ENCODE data around the gene LSMEM2. TPM values are rescaled to one million over a fixed set of nuclear protein-coding genes. Genes with fewer than 3 reads are reported as not detected.
"Not testable (repeated sequence)": the region's sequence is repeated elsewhere in the genome, so short reads cannot be mapped to it uniquely, and the experiment has no call there.

LSMEM2 gene
- total RNA-seq, 1 donor from 2014 or later: not detected

- H3K4me3 ChIP-seq: peak overlapping the region; percentile 37 to 40
- no peaks in the 10 kb centered on the region for H3K9me3 ChIP-seq
- H3K27me3 ChIP-seq: no peaks in the 10 kb centered on the region
- no peaks in the 10 kb centered on the region for H3K36me3 ChIP-seq
- no peak for TF ChIP-seq CTCF (IDR thresholded peaks at IDR 0.05)
- no peak for TF ChIP-seq POLR2A (IDR thresholded peaks at IDR 0.05)
- TF ChIP-seq POLR2AphosphoS5 (IDR thresholded peaks at IDR 0.05; ENCODE audit: insufficient read depth in 1 of 2, low read depth in 1 of 2): no peak
- intact Hi-C loops (cut with DNase I): loop anchor here (2.0 to 10.0 kb wide), 3 partner anchors 43 to 145 kb away; no protein-coding TSS in a partner anchor
- no peak for DNase-seq (ENCODE audit: extremely low spot score in 2 of 2)
- H3K27ac ChIP-seq: peak overlapping the region; percentile 98
- peaks cover 97% of the 10 kb centered on the region for H3K4me1 ChIP-seq
Measured at GRCh38 chr3:50269977-50270413, 8.9 kb upstream of the LSMEM2 start.

- intact Hi-C loops (cut with DNase I): loop anchor here (2.0 to 10.0 kb wide), 3 partner anchors 43 to 146 kb away; no protein-coding TSS in a partner anchor
- no peaks in the 10 kb centered on the region for H3K27me3 ChIP-seq
- H3K9me3 ChIP-seq: no peaks in the 10 kb centered on the region
- peak overlapping the region; percentile 98 for H3K27ac ChIP-seq
- peak overlapping the region; percentile 37 to 40 for H3K4me3 ChIP-seq
- peaks cover 91% of the 10 kb centered on the region for H3K4me1 ChIP-seq
- no peaks in the 10 kb centered on the region for H3K36me3 ChIP-seq
- DNase-seq (ENCODE audit: extremely low spot score in 2 of 2): no peak
- TF ChIP-seq POLR2AphosphoS5 (IDR thresholded peaks at IDR 0.05; ENCODE audit: insufficient read depth in 1 of 2, low read depth in 1 of 2): no peak
- no peak for TF ChIP-seq CTCF (IDR thresholded peaks at IDR 0.05)
- no peak for TF ChIP-seq POLR2A (IDR thresholded peaks at IDR 0.05)
Measured at GRCh38 chr3:50270422-50271224, 8.3 kb upstream of the LSMEM2 start.

GRCh38 chr3:50271314-50271936, 7.5 kb upstream of the LSMEM2 start:
- no peaks in the 10 kb centered on the region for H3K27me3 ChIP-seq
- TF ChIP-seq POLR2AphosphoS5 (IDR thresholded peaks at IDR 0.05; ENCODE audit: insufficient read depth in 1 of 2, low read depth in 1 of 2): no peak
- TF ChIP-seq CTCF (IDR thresholded peaks at IDR 0.05): no peak
- TF ChIP-seq POLR2A (IDR thresholded peaks at IDR 0.05): no peak
- no peaks in the 10 kb centered on the region for H3K9me3 ChIP-seq
- peaks cover 83% of the 10 kb centered on the region for H3K4me1 ChIP-seq
- H3K27ac ChIP-seq: peak overlapping the region; percentile 98
- intact Hi-C loops (cut with DNase I): loop anchor here (2.0 to 10.0 kb wide), 3 partner anchors 44 to 147 kb away; no protein-coding TSS in a partner anchor
- no peak for DNase-seq (ENCODE audit: extremely low spot score in 2 of 2)
- H3K4me3 ChIP-seq: no peak overlapping the region
- no peaks in the 10 kb centered on the region for H3K36me3 ChIP-seq

- H3K9me3 ChIP-seq; H3K36me3 ChIP-seq; DNase-seq (ENCODE audit: extremely low spot score in 2 of 2); H3K27me3 ChIP-seq; H3K4me3 ChIP-seq: not testable (repeated sequence)
- Histone ChIP-seq H3K27ac (peak overlapping the region; percentile 98), H3K4me1 (peaks cover 72% of the 10 kb centered on the region)
- intact Hi-C loops (cut with DNase I): loop anchor here (5.0 to 10.0 kb wide), 2 partner anchors 45 to 148 kb away; no protein-coding TSS in a partner anchor
Measured at GRCh38 chr3:50272538-50272910, 6.4 kb upstream of the LSMEM2 start.

GRCh38 chr3:50272911-50273688, 5.8 kb upstream of the LSMEM2 start:
- H3K27ac ChIP-seq: peak overlapping the region; percentile 37
- H3K27me3 ChIP-seq: no peaks in the 10 kb centered on the region
- no peaks in the 10 kb centered on the region for H3K36me3 ChIP-seq
- DNase-seq (ENCODE audit: extremely low spot score in 2 of 2): no peak
- peaks cover 66% of the 10 kb centered on the region for H3K4me1 ChIP-seq
- no peaks in the 10 kb centered on the region for H3K9me3 ChIP-seq
- peak overlapping the region; percentile 23 to 28 for H3K4me3 ChIP-seq
- TF ChIP-seq CTCF (IDR thresholded peaks at IDR 0.05) (peak; percentile 91 to 100 (median 99)), POLR2AphosphoS5 (IDR thresholded peaks at IDR 0.05; ENCODE audit: insufficient read depth in 1 of 2, low read depth in 1 of 2) (peak; percentile 64 to 76), POLR2A (IDR thresholded peaks at IDR 0.05) (no peak)
- intact Hi-C loops (cut with DNase I): loop anchor here (5.0 to 10.0 kb wide), 2 partner anchors 46 to 148 kb away; no protein-coding TSS in a partner anchor

Data from vagina (tissue), 2 donors.